HEK293 (cell line): ENCODE measurements around the gene ZNRF2.

Experiments
- CTCF ChIA-PET: fragments of 350-600 bp; formaldehyde crosslinking; extraction: SDS; loops from one replicate; lab custom pipeline; 2021; ENCODE audit warnings: antibody characterized with exemption; lab: Yijun Ruan, JAX
- POLR2A ChIA-PET: fragments of 300-600 bp; formaldehyde crosslinking; extraction: SDS; loops from one replicate; lab custom pipeline; 2020; ENCODE audit warnings: antibody characterized with exemption, inconsistent platforms; lab: Yijun Ruan, JAX
- H3K27ac ChIP-seq: fragments of 200-500 bp; sonication (Bioruptor generic); 2 replicates; pipeline ENCODE4 v1.5.1; 2014; ENCODE audit warnings: low read depth, low read length, control low read depth, inconsistent platforms; ENCODE audit errors: extremely low read depth
- H3K36me3 ChIP-seq, 2 experiments: fragments of 200-500 bp in 1 of 2; sonication (Bioruptor generic) in 1 of 2; 1 replicate in 1 of 2; 2 replicates in 1 of 2; pipeline ENCODE4 v1.5.1; 2014 to 2017; ENCODE audit warnings: inconsistent platforms in 2 of 2, low read length in 2 of 2; ENCODE audit not compliant: control insufficient read depth in 2 of 2, insufficient read depth in 1 of 2
- H3K4me1 ChIP-seq: fragments of 200-500 bp; sonication (Bioruptor generic); 2 replicates; pipeline ENCODE4 v1.5.1; 2014; ENCODE audit warnings: mild to moderate bottlenecking, low read length, inconsistent platforms; ENCODE audit not compliant: control insufficient read depth, insufficient read depth
- H3K4me3 ChIP-seq: 2 replicates; pipeline ENCODE4 v1.5.1; 2011; ENCODE audit warnings: low read depth, mild to moderate bottlenecking, control low read depth, low read length, moderate library complexity
- H3K9me3 ChIP-seq: fragments of 200-500 bp; sonication (Bioruptor generic); 2 replicates; pipeline ENCODE4 v1.5.1; 2014; ENCODE audit warnings: low read depth, low read length, inconsistent platforms; ENCODE audit not compliant: control insufficient read depth, insufficient read depth
- KLF8 ChIP-seq: fragments of 450-650 bp; formaldehyde crosslinking; IDR thresholded peaks from 2 replicates; pipeline ENCODE4 v1.5.1; 2016; ENCODE audit warnings: missing biosample characterization, missing genetic modification characterization
- TRIM28 ChIP-seq: IDR thresholded peaks from 2 replicates; pipeline ENCODE4 v1.6.1; 2011; ENCODE audit warnings: low read length, control low read depth, borderline replicate concordance
- YY2 ChIP-seq: fragments of 450-650 bp; formaldehyde crosslinking; IDR thresholded peaks from 2 replicates; pipeline ENCODE4 v1.5.1; 2016; ENCODE audit warnings: missing biosample characterization, missing genetic modification characterization
- ZBTB1 ChIP-seq: fragments of 450-650 bp; formaldehyde crosslinking; IDR thresholded peaks from 2 replicates; pipeline ENCODE4 v1.5.1; 2016; ENCODE audit warnings: missing biosample characterization, missing genetic modification characterization
- ZNF19 ChIP-seq: fragments of 450-650 bp; formaldehyde crosslinking; IDR thresholded peaks from 2 replicates; pipeline ENCODE4; 2016; ENCODE audit warnings: missing biosample characterization, missing genetic modification characterization, low read depth
- ZNF223 ChIP-seq: fragments of 450-650 bp; formaldehyde crosslinking; IDR thresholded peaks from 2 replicates; pipeline ENCODE4 v1.5.1; 2016; ENCODE audit warnings: missing biosample characterization, missing genetic modification characterization
- ZNF350 ChIP-seq: fragments of 450-650 bp; formaldehyde crosslinking; IDR thresholded peaks from 2 replicates; pipeline ENCODE4 v1.5.0; 2017; ENCODE audit warnings: missing biosample characterization, mild to moderate bottlenecking, missing genetic modification characterization
- ZNF561 ChIP-seq: fragments of 450-650 bp; IDR thresholded peaks from 2 replicates; pipeline ENCODE4 v1.5.1; 2018; ENCODE audit warnings: missing biosample characterization, missing genetic modification characterization, borderline replicate concordance
- ZNF670 ChIP-seq: fragments of 450-650 bp; formaldehyde crosslinking; IDR thresholded peaks from 2 replicates; pipeline ENCODE4 v1.5.1; 2016; ENCODE audit warnings: missing biosample characterization, missing genetic modification characterization, low read depth
- ZNF677 ChIP-seq: fragments of 450-650 bp; IDR thresholded peaks from 2 replicates; pipeline ENCODE4 v1.5.0; 2018; ENCODE audit warnings: missing biosample characterization, mild to moderate bottlenecking, missing genetic modification characterization, moderate library complexity
- TF ChIP-seq, protein P1 (sequence below): fragments of 450-650 bp; formaldehyde crosslinking; IDR thresholded peaks from 2 replicates; pipeline ENCODE4 v1.5.1; 2017; ENCODE audit warnings: missing biosample characterization, missing genetic modification characterization
- TF ChIP-seq, protein P2 (sequence below): fragments of 450-650 bp; formaldehyde crosslinking; IDR thresholded peaks from 2 replicates; pipeline ENCODE4 v1.5.1; 2016; ENCODE audit warnings: missing biosample characterization, missing genetic modification characterization, borderline replicate concordance
- TF ChIP-seq, protein P3 (sequence below): fragments of 450-650 bp; formaldehyde crosslinking; IDR thresholded peaks from 2 replicates; pipeline ENCODE4 v1.5.1; 2017; ENCODE audit warnings: missing biosample characterization, missing genetic modification characterization
- TF ChIP-seq, protein P4 (sequence below): fragments of 450-650 bp; formaldehyde crosslinking; IDR thresholded peaks from 2 replicates; pipeline ENCODE4 v1.5.1; 2017; ENCODE audit warnings: missing biosample characterization, missing genetic modification characterization
- TF ChIP-seq, protein P5 (sequence below): fragments of 450-650 bp; formaldehyde crosslinking; IDR thresholded peaks from 2 replicates; pipeline ENCODE4 v1.5.1; 2016; ENCODE audit warnings: missing biosample characterization, missing genetic modification characterization

ZNRF2 gene

DNA sequence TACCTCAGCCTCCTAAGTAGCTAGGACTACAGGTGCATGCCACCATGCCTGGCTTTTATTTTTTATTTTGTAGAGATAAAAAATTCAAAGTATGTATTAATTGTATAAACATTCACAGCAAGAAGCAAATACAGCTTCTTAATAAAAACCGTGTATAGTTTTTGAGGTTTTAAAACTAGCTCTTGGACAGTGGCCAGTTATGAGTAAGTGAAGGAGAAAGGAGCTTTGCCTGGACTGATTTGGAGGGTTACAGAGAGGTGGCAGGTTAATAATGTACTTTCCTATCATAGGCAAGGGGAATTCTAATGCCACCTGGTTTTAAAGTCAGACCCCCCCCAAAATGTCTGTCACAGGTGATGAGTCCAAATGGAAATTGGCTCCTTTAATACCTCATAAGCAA lies 43.4 kb downstream of the ZNRF2 start:
- no peak overlapping the region for H3K4me3 ChIP-seq
- H3K4me1 ChIP-seq = peaks cover 15% of the 10 kb centered on the region
- H3K27ac ChIP-seq = no peak overlapping the region
- TF ChIP-seq KLF8 (tag by site-specific recombination) (no peak), ZNF19 (tag by site-specific recombination) (no peak), YY2 (tag by site-specific recombination) (no peak), ZNF677 (tag by site-specific recombination) (no peak), ZBTB1 (no peak), ZNF670 (tag by site-specific recombination) (no peak), TRIM28 (no peak), ZNF350 (tag by site-specific recombination) (no peak), ZNF223 (tag by site-specific recombination) (no peak), ZNF561 (tag by site-specific recombination) (no peak)
- TF ChIP-seq, protein P1, sequence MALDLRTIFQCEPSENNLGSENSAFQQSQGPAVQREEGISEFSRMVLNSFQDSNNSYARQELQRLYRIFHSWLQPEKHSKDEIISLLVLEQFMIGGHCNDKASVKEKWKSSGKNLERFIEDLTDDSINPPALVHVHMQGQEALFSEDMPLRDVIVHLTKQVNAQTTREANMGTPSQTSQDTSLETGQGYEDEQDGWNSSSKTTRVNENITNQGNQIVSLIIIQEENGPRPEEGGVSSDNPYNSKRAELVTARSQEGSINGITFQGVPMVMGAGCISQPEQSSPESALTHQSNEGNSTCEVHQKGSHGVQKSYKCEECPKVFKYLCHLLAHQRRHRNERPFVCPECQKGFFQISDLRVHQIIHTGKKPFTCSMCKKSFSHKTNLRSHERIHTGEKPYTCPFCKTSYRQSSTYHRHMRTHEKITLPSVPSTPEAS (tag by site-specific recombination) = no peak
- TF ChIP-seq, protein P2, sequence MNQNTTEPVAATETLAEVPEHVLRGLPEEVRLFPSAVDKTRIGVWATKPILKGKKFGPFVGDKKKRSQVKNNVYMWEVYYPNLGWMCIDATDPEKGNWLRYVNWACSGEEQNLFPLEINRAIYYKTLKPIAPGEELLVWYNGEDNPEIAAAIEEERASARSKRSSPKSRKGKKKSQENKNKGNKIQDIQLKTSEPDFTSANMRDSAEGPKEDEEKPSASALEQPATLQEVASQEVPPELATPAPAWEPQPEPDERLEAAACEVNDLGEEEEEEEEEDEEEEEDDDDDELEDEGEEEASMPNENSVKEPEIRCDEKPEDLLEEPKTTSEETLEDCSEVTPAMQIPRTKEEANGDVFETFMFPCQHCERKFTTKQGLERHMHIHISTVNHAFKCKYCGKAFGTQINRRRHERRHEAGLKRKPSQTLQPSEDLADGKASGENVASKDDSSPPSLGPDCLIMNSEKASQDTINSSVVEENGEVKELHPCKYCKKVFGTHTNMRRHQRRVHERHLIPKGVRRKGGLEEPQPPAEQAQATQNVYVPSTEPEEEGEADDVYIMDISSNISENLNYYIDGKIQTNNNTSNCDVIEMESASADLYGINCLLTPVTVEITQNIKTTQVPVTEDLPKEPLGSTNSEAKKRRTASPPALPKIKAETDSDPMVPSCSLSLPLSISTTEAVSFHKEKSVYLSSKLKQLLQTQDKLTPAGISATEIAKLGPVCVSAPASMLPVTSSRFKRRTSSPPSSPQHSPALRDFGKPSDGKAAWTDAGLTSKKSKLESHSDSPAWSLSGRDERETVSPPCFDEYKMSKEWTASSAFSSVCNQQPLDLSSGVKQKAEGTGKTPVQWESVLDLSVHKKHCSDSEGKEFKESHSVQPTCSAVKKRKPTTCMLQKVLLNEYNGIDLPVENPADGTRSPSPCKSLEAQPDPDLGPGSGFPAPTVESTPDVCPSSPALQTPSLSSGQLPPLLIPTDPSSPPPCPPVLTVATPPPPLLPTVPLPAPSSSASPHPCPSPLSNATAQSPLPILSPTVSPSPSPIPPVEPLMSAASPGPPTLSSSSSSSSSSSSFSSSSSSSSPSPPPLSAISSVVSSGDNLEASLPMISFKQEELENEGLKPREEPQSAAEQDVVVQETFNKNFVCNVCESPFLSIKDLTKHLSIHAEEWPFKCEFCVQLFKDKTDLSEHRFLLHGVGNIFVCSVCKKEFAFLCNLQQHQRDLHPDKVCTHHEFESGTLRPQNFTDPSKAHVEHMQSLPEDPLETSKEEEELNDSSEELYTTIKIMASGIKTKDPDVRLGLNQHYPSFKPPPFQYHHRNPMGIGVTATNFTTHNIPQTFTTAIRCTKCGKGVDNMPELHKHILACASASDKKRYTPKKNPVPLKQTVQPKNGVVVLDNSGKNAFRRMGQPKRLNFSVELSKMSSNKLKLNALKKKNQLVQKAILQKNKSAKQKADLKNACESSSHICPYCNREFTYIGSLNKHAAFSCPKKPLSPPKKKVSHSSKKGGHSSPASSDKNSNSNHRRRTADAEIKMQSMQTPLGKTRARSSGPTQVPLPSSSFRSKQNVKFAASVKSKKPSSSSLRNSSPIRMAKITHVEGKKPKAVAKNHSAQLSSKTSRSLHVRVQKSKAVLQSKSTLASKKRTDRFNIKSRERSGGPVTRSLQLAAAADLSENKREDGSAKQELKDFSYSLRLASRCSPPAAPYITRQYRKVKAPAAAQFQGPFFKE (tag by site-specific recombination) = no peak
- TF ChIP-seq, protein P3, sequence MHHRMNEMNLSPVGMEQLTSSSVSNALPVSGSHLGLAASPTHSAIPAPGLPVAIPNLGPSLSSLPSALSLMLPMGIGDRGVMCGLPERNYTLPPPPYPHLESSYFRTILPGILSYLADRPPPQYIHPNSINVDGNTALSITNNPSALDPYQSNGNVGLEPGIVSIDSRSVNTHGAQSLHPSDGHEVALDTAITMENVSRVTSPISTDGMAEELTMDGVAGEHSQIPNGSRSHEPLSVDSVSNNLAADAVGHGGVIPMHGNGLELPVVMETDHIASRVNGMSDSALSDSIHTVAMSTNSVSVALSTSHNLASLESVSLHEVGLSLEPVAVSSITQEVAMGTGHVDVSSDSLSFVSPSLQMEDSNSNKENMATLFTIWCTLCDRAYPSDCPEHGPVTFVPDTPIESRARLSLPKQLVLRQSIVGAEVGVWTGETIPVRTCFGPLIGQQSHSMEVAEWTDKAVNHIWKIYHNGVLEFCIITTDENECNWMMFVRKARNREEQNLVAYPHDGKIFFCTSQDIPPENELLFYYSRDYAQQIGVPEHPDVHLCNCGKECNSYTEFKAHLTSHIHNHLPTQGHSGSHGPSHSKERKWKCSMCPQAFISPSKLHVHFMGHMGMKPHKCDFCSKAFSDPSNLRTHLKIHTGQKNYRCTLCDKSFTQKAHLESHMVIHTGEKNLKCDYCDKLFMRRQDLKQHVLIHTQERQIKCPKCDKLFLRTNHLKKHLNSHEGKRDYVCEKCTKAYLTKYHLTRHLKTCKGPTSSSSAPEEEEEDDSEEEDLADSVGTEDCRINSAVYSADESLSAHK = no peak
- TF ChIP-seq, protein P4, sequence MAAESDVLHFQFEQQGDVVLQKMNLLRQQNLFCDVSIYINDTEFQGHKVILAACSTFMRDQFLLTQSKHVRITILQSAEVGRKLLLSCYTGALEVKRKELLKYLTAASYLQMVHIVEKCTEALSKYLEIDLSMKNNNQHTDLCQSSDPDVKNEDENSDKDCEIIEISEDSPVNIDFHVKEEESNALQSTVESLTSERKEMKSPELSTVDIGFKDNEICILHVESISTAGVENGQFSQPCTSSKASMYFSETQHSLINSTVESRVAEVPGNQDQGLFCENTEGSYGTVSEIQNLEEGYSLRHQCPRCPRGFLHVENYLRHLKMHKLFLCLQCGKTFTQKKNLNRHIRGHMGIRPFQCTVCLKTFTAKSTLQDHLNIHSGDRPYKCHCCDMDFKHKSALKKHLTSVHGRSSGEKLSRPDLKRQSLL = no peak
- TF ChIP-seq, protein P5, sequence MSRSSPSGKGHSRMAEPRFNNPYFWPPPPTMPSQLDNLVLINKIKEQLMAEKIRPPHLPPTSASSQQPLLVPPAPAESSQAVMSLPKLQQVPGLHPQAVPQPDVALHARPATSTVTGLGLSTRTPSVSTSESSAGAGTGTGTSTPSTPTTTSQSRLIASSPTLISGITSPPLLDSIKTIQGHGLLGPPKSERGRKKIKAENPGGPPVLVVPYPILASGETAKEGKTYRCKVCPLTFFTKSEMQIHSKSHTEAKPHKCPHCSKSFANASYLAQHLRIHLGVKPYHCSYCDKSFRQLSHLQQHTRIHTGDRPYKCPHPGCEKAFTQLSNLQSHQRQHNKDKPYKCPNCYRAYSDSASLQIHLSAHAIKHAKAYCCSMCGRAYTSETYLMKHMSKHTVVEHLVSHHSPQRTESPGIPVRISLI (tag by site-specific recombination) = no peak
- ChIA-PET POLR2A (interaction anchor here (1.1 kb wide), 1 partner anchor 44 kb away, joined by 4 read pairs; the partner anchor contains the start of gene ZNRF2), CTCF (interaction anchor here (1.1 kb wide), 1 partner anchor 11 kb away, joined by 5 read pairs; no protein-coding TSS in a partner anchor)
- H3K36me3 ChIP-seq = no peaks in the 10 kb centered on the region; a peak in 1 of 3 replicates
- no peaks in the 10 kb centered on the region for H3K9me3 ChIP-seq
